HUDEP-2 (cell line): ENCODE measurements around the gene VPS41.
"Not testable (repeated sequence)": the region's sequence is repeated elsewhere in the genome, so short reads cannot be mapped to it uniquely, and the experiment has no call there.

Experiments used
- DNase-seq, 76 experiments: peaks; one replicate each; lab custom pipeline; 2025; ENCODE audit not compliant: unreplicated experiment in 76 of 76; lab: John Stamatoyannopoulos, UW

VPS41 gene

GRCh38 chr7:38908759-38909335 lies at the start of gene VPS41:
Gene VPS41 (minus strand): TSS chr7:38909191. CDS start chr7:38909174, 17 bp downstream.
- peak in 73 of 76 experiments; percentile 9 to 86 (median 59) for DNase-seq

GRCh38 chr7:38955892-38956291 lies 46.9 kb upstream of the VPS41 start:
- DNase-seq, result no peak

DNA sequence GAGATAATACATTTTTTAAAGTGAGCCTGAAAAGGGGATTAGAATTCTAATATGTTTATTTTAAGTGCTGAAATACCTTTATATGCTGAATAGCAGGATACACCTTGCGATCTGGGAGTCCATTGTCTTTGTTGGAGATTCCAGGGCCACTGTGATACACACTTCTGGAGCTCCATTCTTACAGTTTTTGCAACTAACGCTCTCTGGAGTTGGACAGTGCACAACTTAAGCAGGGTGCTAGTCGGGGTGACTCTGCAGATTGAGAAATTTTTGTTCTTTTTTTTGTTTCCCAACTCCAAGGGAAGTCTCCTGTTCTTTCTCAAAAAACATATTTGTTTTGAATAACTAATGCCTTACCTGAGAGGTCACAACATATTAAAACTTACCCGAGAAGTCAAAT lies 45.0 kb upstream of the VPS41 start:
- DNase-seq, result no peak

DNA sequence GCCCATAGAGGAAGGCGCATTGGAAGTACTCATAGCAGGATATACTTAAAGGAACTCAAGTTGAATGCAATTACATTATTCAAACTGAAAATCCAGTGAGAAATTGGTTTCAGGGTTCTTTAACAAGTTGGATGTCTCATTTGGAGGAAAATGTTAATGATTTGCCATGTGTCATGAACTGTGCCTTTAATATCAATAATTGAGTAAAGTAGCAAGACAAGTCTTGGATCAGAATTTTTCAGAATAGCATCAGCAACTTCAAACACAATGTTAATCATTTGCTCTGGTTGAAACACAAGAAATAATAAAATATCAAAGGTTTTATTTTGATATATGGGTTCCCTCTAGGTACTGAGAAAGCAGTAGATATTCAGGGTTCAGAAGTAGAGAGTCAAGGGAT lies 44.2 kb upstream of the VPS41 start:
- no peak for DNase-seq

- no peak for DNase-seq
Measured at GRCh38 chr7:38951213-38951612, 42.2 kb upstream of the VPS41 start.

- DNase-seq, result no peak
Measured at GRCh38 chr7:38950309-38950708, 41.3 kb upstream of the VPS41 start.

GRCh38 chr7:38947541-38947940 lies 38.5 kb upstream of the VPS41 start:
- not testable (repeated sequence) for DNase-seq

- DNase-seq, result no peak
Measured at GRCh38 chr7:38942431-38943051, 33.5 kb upstream of the VPS41 start.

DNA sequence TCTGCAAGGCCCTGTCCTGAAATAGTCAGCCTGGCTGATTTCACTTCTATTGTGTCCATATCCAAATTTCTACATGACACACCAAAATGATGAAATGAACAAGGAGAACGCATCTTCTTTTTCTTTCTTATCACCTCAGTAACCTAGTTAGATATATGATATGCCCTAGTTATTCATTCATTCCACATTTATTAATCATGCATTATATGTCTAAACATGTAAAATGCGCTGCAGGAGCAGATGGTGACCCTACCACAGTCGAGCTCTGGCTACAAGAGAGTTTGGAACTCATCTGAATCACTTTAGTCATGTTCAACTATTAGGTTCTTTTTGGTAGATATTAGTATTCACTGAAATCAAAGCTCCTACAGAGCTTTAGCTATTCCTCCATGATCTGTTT lies 31.8 kb upstream of the VPS41 start:
- no peak for DNase-seq

- DNase-seq, result no peak
Measured at GRCh38 chr7:38938589-38938988, 29.6 kb upstream of the VPS41 start.

DNA sequence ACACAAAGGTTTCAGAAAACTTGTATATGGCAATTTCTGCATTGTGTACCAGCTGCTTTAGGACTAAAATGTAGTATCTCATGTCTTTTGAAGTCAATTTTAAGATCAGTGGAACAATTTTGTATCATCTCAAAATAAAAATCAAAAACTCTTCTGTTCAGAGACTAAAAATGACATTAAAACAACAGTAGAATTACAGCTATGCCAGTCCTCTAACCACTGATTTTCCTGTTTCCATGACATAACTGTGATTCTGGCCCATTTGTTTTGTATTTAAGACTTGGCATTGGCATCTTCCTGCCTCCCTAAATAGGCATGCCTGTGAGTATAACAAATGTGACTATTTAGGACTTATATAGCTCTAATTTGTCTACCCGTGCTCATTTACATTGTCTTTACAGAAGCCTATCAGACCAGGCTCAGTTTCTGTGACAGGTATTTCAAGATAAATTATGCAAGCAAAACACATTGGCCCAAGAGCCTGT lies 29.1 kb upstream of the VPS41 start:
- no peak for DNase-seq

DNA sequence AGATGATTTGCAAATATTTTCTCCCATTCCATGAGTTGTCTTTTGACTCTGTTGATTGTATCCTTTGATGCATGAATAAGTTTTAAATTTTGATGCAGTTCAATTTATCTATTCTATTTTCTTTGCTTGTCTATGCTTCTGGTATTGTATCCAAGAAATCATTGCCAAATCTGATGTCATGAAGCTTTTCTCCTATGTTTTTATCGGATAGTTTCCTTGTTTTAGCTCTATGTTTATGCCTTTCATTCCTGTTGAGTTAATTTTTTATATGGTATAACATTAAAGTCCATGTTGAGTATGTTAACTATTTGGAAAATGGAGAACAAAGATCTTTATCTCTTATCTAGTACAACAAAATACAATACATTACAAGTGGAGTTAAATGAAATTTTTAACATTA lies 27.6 kb upstream of the VPS41 start:
- DNase-seq, result no peak

GRCh38 chr7:38934536-38934935 lies 25.5 kb upstream of the VPS41 start:
- DNase-seq, result no peak

DNA sequence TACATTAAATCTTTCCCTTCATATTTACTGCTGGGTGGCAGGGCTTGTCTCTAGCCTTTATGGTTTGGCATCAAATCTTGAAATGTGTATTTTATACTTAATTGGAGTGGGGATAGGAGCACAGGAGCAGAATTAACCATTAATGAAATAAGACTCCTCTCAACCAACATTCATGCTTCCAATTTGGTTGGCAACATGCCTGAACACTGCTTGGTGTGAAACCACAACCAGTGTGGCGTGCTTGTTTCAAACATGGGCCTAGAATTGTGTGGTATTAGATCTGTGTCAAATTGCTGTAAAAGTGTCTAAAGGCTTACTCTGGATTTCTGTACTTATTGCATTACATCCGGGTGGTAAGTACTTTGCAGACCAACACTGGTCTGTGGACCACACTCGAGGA lies 25.1 kb upstream of the VPS41 start:
- DNase-seq, result no peak

GRCh38 chr7:38932509-38933168 lies 23.6 kb upstream of the VPS41 start:
- peak in 61 of 76 experiments; percentile 1 to 77 (median 41) for DNase-seq

- DNase-seq, result no peak
Measured at GRCh38 chr7:38929460-38930171, 20.6 kb upstream of the VPS41 start.

DNA sequence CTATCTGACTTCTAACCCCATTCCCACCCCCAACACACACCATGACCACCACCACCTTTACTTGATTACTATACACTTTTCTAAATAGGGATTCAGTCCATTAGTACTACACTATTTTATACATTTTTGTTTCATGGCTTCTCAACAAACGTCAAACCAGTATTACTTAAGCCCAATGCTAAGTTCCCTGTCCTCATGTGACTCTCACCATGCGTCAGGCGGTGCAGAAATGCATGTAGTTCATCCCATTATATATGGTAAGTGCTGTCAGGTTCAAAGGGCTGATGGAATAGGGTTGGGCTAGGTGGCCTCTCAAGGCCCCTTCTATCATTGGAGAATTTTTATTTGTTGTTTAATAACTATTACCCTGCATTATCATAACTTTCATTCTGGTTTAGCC lies 19.5 kb upstream of the VPS41 start:
- DNase-seq, result no peak

- DNase-seq, result no peak
Measured at GRCh38 chr7:38927751-38928150, 18.8 kb upstream of the VPS41 start.

- no peak for DNase-seq
Measured at GRCh38 chr7:38920731-38921130, 11.7 kb upstream of the VPS41 start.

DNA sequence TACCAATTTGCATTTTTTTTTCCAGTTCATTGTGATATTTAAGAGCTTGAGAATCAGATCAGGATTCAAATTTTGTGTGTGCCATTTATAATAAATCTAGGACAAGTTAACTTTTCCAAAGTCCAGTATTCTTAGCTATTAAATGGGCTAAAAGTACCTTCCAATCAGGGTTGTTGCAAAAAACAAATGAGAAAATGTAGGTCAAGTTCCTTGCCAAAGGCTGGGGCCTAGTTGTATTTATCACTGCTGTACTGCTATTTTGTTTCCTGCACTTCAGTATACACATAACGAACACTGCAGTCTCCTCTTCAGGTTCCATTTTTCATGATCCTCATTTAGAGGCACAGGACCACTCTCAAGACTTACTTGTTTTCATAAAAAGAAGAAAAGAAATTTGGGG lies 7.4 kb upstream of the VPS41 start:
- no peak for DNase-seq

GRCh38 chr7:38909870-38910269 lies 879 bp upstream of the VPS41 start:
- no peak for DNase-seq
